Spleen (tissue), 7 donors: ENCODE data around the gene CTXN1.

ENCODE experiments used
- POLR2A ChIP-seq, 3 donors: fragments of 450-650 bp; IDR thresholded peaks; one replicate each; pipeline ENCODE4 v1.5.1; 2017; ENCODE audit warnings: antibody characterized with exemption in 3 of 3, mild to moderate bottlenecking in 1 of 3
- TF ChIP-seq, protein P1 (sequence below), 11 experiments: fragments of 200-600 bp in 7 of 11; fragments of 450-650 bp in 4 of 11; sonication (generic) in 4 of 11; IDR thresholded peaks in 8 of 11; conservative IDR thresholded peaks in 3 of 11; 1 replicate in 7 of 11; 2 replicates in 4 of 11; pipeline versions ENCODE4 v1.4.0 to v1.8.0; 2016 to 2021; ENCODE audit warnings: antibody characterized with exemption in 11 of 11, inconsistent platforms in 4 of 11, mild to moderate bottlenecking in 1 of 11
- donor health status: DM: no; HTN: no; CAD: no; lungs with moderate emphysema.
- donor health status: DM: no; HTN: no; CAD: no.
- donor health status: DM: no; HTN: no; CAD: no.

DNA sequence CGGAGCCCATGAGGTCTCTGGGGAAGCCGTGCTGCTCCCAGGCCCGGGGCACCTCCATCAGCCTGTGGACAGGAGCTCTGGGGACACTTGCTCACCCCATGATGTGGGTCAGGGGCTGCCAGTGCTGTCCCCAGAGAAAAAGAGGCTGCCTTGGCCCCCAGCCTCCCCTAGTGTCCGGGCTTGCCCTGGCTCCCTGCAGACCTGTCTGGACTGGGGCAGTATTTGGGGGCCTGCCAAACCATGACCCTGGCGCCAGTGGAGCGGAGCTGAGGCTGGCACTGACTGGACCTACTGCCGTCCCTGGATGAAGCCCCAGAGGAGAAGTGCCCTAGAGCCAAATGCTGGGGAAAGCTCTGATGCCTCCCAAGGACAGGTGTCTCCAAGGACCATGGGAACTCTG lies 49.1 kb upstream of the CTXN1 start:
- TF ChIP-seq, protein P1, sequence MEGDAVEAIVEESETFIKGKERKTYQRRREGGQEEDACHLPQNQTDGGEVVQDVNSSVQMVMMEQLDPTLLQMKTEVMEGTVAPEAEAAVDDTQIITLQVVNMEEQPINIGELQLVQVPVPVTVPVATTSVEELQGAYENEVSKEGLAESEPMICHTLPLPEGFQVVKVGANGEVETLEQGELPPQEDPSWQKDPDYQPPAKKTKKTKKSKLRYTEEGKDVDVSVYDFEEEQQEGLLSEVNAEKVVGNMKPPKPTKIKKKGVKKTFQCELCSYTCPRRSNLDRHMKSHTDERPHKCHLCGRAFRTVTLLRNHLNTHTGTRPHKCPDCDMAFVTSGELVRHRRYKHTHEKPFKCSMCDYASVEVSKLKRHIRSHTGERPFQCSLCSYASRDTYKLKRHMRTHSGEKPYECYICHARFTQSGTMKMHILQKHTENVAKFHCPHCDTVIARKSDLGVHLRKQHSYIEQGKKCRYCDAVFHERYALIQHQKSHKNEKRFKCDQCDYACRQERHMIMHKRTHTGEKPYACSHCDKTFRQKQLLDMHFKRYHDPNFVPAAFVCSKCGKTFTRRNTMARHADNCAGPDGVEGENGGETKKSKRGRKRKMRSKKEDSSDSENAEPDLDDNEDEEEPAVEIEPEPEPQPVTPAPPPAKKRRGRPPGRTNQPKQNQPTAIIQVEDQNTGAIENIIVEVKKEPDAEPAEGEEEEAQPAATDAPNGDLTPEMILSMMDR (IDR thresholded peaks at IDR 0.05 in 8 of 11, conservative IDR thresholded peaks at IDR 0.05 in 3 of 11), result no peak
- TF ChIP-seq POLR2A (IDR thresholded peaks at IDR 0.05), result no peak
